GM20000 (cell line): Measurements from ENCODE around the gene RASGEF1C.

Experiments
- DNase-seq: peaks from one replicate; pipeline ENCODE4 v3.0.0; 2012; ENCODE audit warnings: low spot score
- TF ChIP-seq, protein P1 (sequence below): IDR thresholded peaks from 2 replicates; pipeline ENCODE4 v1.5.1; 2012; ENCODE audit warnings: mild to moderate bottlenecking, control low read depth; ENCODE audit errors: extremely low read depth, missing control alignments

Gene RASGEF1C

DNA sequence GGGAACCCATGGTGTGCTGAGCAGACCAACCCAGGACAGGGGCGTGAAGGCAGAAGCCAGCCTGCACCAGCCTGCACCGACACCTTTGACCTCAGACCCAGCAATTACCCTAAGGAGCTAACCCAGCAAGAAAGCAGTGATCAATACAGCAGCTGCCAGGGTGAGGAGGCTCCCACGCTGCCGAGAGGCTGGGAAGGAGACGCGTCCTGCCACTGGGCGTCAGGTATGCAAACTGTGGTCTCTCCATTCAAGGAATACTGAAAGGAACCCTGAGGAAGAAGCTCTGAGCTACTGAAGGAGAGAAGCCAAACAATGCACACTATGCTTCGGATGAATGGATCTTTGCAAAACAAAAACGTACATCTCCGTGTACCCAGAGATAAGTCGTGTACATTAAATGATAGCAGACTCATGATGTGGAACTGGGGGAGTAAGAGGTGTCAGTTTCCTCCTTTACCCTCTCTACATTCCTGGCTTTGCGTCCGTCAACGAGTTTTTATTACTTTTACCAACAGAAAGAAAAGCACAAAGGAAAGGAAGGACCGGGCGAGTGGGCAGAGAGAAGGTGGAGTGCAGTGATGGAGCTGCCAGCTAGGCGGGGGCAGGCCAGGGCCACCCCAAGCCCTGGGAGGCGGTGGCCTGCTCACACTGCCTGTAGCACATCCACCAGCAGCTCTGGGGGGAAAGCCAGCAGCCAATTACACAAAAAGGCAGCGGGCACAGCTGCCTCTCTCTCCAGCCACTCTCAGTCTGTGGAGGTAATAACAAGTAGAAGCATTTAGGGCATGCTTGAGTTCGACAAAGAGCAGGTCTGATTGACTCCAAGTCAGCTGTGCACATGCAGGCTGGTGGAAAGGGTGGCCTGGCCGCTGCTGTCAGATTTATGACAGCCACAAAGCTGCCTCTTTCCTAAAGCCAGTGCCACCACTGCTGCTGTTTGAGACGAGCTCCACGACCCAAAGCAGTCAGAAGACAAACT, 29.3 kb downstream of the RASGEF1C start:
- no peak for DNase-seq
- TF ChIP-seq, protein P1, sequence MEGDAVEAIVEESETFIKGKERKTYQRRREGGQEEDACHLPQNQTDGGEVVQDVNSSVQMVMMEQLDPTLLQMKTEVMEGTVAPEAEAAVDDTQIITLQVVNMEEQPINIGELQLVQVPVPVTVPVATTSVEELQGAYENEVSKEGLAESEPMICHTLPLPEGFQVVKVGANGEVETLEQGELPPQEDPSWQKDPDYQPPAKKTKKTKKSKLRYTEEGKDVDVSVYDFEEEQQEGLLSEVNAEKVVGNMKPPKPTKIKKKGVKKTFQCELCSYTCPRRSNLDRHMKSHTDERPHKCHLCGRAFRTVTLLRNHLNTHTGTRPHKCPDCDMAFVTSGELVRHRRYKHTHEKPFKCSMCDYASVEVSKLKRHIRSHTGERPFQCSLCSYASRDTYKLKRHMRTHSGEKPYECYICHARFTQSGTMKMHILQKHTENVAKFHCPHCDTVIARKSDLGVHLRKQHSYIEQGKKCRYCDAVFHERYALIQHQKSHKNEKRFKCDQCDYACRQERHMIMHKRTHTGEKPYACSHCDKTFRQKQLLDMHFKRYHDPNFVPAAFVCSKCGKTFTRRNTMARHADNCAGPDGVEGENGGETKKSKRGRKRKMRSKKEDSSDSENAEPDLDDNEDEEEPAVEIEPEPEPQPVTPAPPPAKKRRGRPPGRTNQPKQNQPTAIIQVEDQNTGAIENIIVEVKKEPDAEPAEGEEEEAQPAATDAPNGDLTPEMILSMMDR = no peak

DNA sequence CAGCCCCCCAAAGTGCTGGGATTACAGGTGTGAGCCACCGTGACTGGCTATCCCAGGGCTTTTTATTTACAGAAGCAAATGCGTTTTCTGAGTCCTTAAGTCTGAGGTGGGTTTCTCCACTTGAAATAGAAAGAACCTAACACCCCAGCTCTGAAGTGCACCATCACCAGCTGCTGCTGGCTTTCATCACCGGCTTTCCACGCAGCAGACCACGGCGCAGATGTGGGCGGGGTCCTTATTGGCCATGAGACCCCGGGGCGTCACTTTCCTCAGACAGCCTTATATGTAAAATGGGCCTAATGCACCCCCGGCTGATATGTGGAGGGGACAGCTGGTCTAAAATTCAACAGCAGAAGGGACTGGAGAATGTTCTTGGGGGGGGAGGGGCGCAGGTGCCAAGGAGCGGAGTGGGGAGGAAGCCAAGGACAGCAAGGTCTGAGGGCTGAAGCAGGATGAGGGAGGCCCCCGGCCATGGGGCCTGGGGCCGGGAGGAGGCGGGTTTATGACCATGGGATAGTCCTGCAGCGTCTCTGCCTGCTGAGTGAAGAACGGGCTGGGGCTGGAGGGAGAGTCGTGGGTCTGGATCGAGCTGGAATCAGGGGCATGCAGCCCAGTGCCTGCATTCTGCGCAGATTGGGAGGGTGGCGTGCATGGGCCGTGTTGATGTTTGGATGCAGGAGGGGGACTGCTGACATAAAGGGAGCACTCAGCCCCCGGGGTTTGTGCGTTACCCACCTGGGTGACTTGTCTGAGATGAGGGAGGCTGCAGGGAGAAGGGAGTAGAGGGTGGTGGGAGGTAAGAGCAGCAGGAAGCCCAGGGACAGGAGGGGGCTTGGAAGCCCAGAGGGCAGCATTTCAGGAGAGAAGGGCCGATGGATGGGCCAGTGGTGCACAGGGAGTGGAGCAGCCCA, 30.2 kb downstream of the RASGEF1C start:
- TF ChIP-seq, protein P1 = no peak
- DNase-seq = no peak

DNA sequence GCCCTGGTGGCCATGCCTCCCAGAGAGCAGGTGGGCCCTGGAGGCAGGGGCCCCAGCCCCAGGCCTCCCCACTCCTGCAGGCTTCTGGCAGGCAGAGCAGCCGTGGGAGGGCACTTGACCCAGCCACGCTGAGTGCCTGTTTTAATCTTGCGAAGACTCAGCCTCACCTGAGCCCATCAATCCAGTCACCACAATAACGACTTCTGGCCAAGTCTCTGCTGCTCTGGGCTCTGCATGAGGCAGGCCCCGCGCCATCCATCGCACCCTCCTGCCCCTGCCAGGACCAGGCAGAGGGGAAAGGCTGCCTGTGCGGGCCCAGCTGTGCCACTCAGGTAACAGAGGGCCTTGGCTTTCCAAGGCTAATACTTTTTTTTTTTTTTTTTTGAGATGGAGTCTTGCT, 32.8 kb downstream of the RASGEF1C start:
- TF ChIP-seq, protein P1 = no peak
- no peak for DNase-seq

DNA sequence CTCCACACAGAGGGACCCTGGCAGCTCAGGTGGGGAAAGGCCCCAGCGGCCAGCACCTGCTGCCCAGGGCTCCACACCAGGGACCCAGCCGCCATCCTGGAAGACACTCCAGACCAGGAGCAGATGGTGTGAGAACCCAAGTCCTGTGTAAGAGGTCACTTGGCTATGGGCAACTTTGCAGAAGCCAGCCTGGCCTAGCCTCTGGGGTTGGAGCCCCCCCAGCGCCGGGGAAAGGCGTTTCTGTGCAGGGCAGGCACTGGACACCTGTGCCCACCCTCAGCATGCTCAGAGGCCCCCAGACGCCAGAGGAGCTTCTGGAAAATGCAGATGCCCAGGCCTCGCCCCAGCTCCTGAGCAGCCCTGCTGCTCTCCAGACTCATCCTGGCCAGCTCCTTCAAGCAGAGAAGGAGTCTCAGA, 34.0 kb downstream of the RASGEF1C start:
- no peak for DNase-seq
- TF ChIP-seq, protein P1 = no peak

DNA sequence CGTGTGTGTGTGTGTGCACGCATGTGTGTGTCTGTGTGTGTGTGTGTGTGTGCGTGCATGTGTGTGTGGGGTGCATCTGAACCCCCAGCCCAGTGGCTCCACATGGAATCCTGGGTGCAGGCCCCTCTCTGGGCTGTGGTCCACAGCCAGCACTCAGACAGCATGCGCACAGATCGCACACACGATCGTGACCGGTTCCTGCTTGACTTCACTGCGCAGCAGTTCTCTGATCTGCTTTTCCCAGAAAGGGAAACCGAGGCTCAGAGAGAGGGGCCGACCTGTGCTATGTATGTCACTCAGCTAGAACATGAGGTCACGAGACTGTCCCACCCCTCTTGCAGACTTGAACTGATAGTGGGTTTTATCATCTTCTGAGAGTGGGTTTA, 34.4 kb downstream of the RASGEF1C start:
- TF ChIP-seq, protein P1 = no peak
- DNase-seq = no peak

DNA sequence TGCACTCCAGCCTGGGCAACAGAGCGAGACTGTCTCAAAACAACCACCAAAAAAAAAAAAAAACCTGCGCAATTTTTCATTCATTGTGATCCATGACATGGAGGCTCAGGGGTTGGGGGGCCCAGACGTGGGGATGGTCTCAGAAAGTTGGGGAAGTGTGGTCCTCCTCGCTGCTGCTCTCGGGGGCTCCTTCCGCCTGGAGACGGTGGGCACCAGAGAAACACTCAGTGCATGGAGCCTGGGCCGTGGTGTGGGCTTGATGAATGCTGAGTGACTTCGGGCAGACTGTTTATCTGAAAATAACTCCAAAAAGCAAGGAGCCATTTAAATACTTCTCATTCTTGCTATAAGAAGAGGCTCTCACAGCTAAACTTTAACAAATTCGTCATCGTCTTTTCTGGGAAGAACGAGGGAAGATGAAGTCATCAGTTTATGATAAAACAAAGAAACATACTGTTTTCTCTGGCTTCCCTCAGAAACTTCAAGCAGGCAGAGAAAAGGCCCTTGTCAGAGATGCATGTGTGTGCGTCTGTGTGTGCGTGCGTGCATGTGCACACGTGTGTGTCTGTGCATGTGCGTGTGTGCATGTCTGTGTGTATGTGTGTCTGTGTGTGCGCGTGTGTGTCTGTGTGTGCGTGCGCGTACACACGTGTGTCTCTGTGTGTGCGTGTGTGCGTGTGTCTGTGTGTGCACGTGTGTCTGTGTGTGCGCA, 35.0 kb downstream of the RASGEF1C start:
- TF ChIP-seq, protein P1 = no peak
- no peak for DNase-seq
